Measurements from ENCODE around the gene NAP1L2. TPM values are rescaled to one million over a fixed set of nuclear protein-coding genes. Genes with fewer than 3 reads are reported as not detected.
"Not testable (repeated sequence)": the region's sequence is repeated elsewhere in the genome, so short reads cannot be mapped to it uniquely, and the experiment has no call there.

The NAP1L2 gene
- total RNA-seq, 1 donor = under 0.01 TPM

- TF ChIP-seq CTCF (IDR thresholded peaks at IDR 0.05; ENCODE audit: insufficient read depth, low read depth, low read length) = no peak
- no peak for DNase-seq (ENCODE audit: low read depth)
- no peak overlapping the region for H3K4me3 ChIP-seq (ENCODE audit: low read depth, low read length)
These were observed 8.3 kb downstream of the NAP1L2 start for GRCh38 chrX:73206366-73206765.

DNA sequence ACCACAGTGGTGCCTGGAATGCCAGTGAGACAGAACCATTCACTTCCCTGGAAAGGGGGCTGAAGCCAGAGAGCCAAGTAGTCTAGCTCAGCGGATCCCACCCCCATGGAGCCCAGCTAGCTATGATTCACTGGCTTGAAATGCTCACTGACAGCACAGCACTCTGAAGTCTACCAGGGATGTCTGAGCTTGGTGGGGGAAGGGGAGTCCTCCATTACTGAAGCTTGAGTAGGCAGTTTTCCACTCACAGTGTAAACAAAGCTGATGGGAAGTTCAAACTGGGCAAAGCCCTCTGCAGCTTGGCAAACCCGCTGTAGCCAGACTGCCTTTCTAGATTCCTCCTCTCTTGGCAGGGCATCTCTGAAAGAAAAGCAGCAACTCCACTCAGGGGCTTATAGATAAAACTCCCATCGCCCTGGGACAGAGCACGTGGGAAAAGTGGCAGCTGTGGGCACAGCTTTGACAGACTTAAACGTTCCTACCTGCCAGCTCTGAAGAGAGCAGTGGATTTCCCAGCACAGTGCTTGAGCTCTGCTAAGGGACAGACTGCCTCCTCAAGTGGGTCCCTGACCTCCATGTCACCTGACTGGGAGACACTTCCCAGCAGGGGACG, 32.0 kb downstream of the NAP1L2 start:
- H3K4me3 ChIP-seq (ENCODE audit: low read depth, low read length) = no peak overlapping the region
- no peak for DNase-seq (ENCODE audit: low read depth)
- no peak for TF ChIP-seq CTCF (IDR thresholded peaks at IDR 0.05; ENCODE audit: insufficient read depth, low read depth, low read length)

- DNase-seq (ENCODE audit: low read depth) = not testable (repeated sequence)
These were observed 45.7 kb downstream of the NAP1L2 start for GRCh38 chrX:73168945-73169344.

More at GRCh38 chrX:73168945-73169344, 45.7 kb downstream of the NAP1L2 start:
- H3K4me3 ChIP-seq (ENCODE audit: low read depth, low read length) = not testable (repeated sequence)

Other genes with a start within 250 kb of the NAP1L2 start
- not detected in 2 replicates for gene PABPC1L2B, start 211.9 kb downstream of the NAP1L2 start, total RNA-seq
- not detected in 2 replicates for gene PABPC1L2A, start 135.3 kb downstream of the NAP1L2 start, total RNA-seq
- not detected in 2 replicates for gene CDX4, start 232.2 kb upstream of the NAP1L2 start, total RNA-seq